Measurements from ENCODE around the gene DOLK. TPM values are rescaled to one million over a fixed set of nuclear protein-coding genes. Genes with fewer than 3 reads are reported as not detected.
"Not testable (repeated sequence)": the region's sequence is repeated elsewhere in the genome, so short reads cannot be mapped to it uniquely, and the experiment has no call there.

Gene DOLK
- total RNA-seq, result 20.5 and 24.6 TPM in 2 replicates

GRCh38 chr9:128947527-128948301 lies at the start of gene DOLK, which contains the start of gene NUP188:
TSS of gene DOLK (minus strand) at chr9:128947603. CDS start at chr9:128947303, 300 bp downstream.
TSS of gene NUP188 (plus strand) at chr9:128947699. CDS start at chr9:128947720, 21 bp downstream.
- DNase-seq (ENCODE audit: low read depth), result peak; percentile 66

GRCh38 chr9:128995791-128996190 lies 48.4 kb upstream of the DOLK start:
- no peak for DNase-seq (ENCODE audit: low read depth)

- peak; percentile 7 for DNase-seq (ENCODE audit: low read depth)
These were observed 45.6 kb upstream of the DOLK start for GRCh38 chr9:128992995-128993394.

- peak; percentile 7 for DNase-seq (ENCODE audit: low read depth)
These were observed 40.4 kb upstream of the DOLK start for GRCh38 chr9:128987805-128988204.

- DNase-seq (ENCODE audit: low read depth), result no peak
These were observed 39.3 kb upstream of the DOLK start for GRCh38 chr9:128986671-128987070.

GRCh38 chr9:128983536-128983935 lies 36.1 kb upstream of the DOLK start:
- DNase-seq (ENCODE audit: low read depth), result no peak

GRCh38 chr9:128979111-128979510 lies 31.7 kb upstream of the DOLK start:
- no peak for DNase-seq (ENCODE audit: low read depth)

GRCh38 chr9:128972956-128973355 lies 25.6 kb upstream of the DOLK start:
- DNase-seq (ENCODE audit: low read depth), result no peak

GRCh38 chr9:128969491-128969890 lies 22.1 kb upstream of the DOLK start:
- no peak for DNase-seq (ENCODE audit: low read depth)

- DNase-seq (ENCODE audit: low read depth), result not testable (repeated sequence)
These were observed 14.0 kb upstream of the DOLK start for GRCh38 chr9:128961403-128961802.

- no peak for DNase-seq (ENCODE audit: low read depth)
These were observed 201 bp downstream of the DOLK start for GRCh38 chr9:128947277-128947526.

GRCh38 chr9:128946571-128947276 lies 679 bp downstream of the DOLK start:
- peak; percentile 11 for DNase-seq (ENCODE audit: low read depth)

- no peak for DNase-seq (ENCODE audit: low read depth)
These were observed 1.5 kb downstream of the DOLK start for GRCh38 chr9:128945798-128946501.

- not testable (repeated sequence) for DNase-seq (ENCODE audit: low read depth)
These were observed 2.4 kb downstream of the DOLK start for GRCh38 chr9:128944966-128945365.

GRCh38 chr9:128943832-128944620 lies 3.4 kb downstream of the DOLK start:
- no peak for DNase-seq (ENCODE audit: low read depth)

- no peak for DNase-seq (ENCODE audit: low read depth)
These were observed 6.3 kb downstream of the DOLK start for GRCh38 chr9:128940946-128941755.

- DNase-seq (ENCODE audit: low read depth), result no peak
These were observed 7.0 kb downstream of the DOLK start for GRCh38 chr9:128940271-128940921.

GRCh38 chr9:128937310-128938165 lies 9.9 kb downstream of the DOLK start:
- no peak for DNase-seq (ENCODE audit: low read depth)

GRCh38 chr9:128936171-128936865 lies 11.1 kb downstream of the DOLK start:
- DNase-seq (ENCODE audit: low read depth), result no peak

Measured in renal cortical epithelial cell (primary cell).